Upper lobe of left lung (tissue), 6 donors: ENCODE results near the gene MACC1. TPM values are rescaled to one million over a fixed set of nuclear protein-coding genes. Genes with fewer than 3 reads are reported as not detected.

Experiments
- ATAC-seq, 2 donors: fragments of 200-7000 bp; cut with Tn5 transposase; one replicate each; pipeline ENCODE4 v1.9.1; 2022; ENCODE audit warnings: mild to moderate bottlenecking in 2 of 2, moderate library complexity in 2 of 2; ENCODE audit not compliant: low FRiP score in 2 of 2
- DNase-seq, 2 donors: peaks; one replicate each; pipeline ENCODE4 v3.0.0-alpha.2; 2019 to 2020
- H3K27ac ChIP-seq, 4 donors: fragments of 200-600 bp; sonication (generic); one replicate each; pipeline ENCODE4 v1.5.1; 2016 to 2019
- H3K27me3 ChIP-seq, 4 donors: fragments of 200-600 bp; sonication (generic); one replicate each; pipeline ENCODE4 v1.5.1; 2017 to 2019
- H3K36me3 ChIP-seq, 4 donors: fragments of 200-600 bp; sonication (generic); one replicate each; pipeline ENCODE4 v1.5.1; 2016 to 2019
- H3K4me1 ChIP-seq, 4 donors: fragments of 200-600 bp; sonication (generic); one replicate each; pipeline ENCODE4 v1.5.1; 2018 to 2019
- H3K4me3 ChIP-seq, 4 donors: fragments of 200-600 bp; sonication (generic); one replicate each; pipeline ENCODE4 v1.5.1; 2017 to 2019; ENCODE audit warnings: mild to moderate bottlenecking in 2 of 4, moderate library complexity in 1 of 4
- H3K9me3 ChIP-seq, 4 donors: fragments of 200-600 bp; sonication (generic); one replicate each; pipeline ENCODE4 v1.5.1; 2018 to 2019
- EP300 ChIP-seq, 4 donors: sonication (generic); formaldehyde crosslinking; IDR thresholded peaks; one replicate each; pipeline ENCODE4 v1.5.1; 2017; ENCODE audit warnings: antibody characterized with exemption in 4 of 4, control low read depth in 2 of 4
- POLR2A ChIP-seq, 4 donors: fragments of 450-650 bp; IDR thresholded peaks; one replicate each; pipeline ENCODE4 v1.5.1; 2016 to 2017; ENCODE audit warnings: antibody characterized with exemption in 4 of 4, mild to moderate bottlenecking in 2 of 4
- POLR2AphosphoS5 ChIP-seq, 2 donors: sonication (generic); formaldehyde crosslinking; IDR thresholded peaks; one replicate each; pipeline ENCODE4 v1.5.1; 2017; ENCODE audit warnings: antibody characterized with exemption in 2 of 2
- WGBS, 2 donors: methylation state at CpG; one replicate each; pipeline ENCODE4 v1.1.5; 2017 to 2018; 5-methylcytosine and 5-hydroxymethylcytosine counted together
- total RNA-seq, 6 donors: library from RNA; depleted of rRNA in 4 of 6; stranded (reverse); fragments of >200 nt in 4 of 6; gene quantifications; one replicate each; pipeline versions ENCODE4 v1.1.0 to v1.2.1, GENCODE V29; 2016 to 2021
- TF ChIP-seq, protein P1 (sequence below), 6 experiments: fragments of 450-650 bp in 4 of 6; fragments of 200-600 bp in 2 of 6; sonication (generic) in 2 of 6; IDR thresholded peaks; one replicate each; pipeline ENCODE4 v1.5.1; 2016 to 2019; ENCODE audit warnings: antibody characterized with exemption in 6 of 6
- donor health status: DM: no; HTN: no; CAD: no; lungs with moderate emphysema.
- donor health status: DM: no; HTN: yes; CAD: no; lungs with severe emphysema.

MACC1 gene
- total RNA-seq, 6 donors from 2014 or later = 10.5 to 86.5 (median 24.3) TPM

DNA sequence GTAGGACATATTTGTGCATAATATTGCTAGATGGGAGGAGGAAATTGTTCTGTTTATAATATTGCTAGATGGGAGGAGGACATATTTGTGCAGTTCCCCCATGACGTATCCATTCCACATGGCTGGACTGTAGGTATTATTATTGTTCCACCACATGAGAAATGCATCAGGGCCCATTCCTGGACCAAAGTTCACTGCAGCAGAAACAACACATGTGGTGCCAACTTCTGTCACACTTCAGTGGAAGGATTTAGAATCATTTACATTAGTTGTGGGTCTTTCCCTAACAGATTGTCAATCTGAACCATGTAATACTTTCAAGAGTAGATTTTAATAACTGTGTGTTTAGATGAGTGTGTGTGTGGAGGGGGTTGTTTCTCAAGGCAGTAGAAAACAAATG lies 32.7 kb upstream of the MACC1 start:
- ATAC-seq = no peak
- 61 to 73% methylated on average over 1 of the region's 1 CpG for WGBS, 2 donors
- no peak for DNase-seq

DNA sequence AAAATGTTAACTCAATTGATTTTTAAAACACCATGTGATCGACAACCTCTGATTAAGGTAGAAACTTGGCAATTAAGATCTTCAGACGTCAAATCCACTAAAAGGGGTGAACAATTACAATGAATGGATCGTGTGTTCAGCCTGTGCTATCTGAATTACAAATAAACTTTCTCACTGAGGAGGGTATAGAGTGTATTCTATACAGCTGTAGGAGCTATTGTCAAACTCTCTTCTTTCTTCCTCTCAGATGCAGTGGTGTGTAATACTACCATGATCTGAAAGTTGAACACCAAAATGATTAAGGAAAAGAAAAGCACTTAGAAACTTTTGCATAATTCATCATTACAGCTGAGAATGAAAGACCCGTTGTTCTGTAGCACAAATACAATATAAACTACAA lies 32.2 kb upstream of the MACC1 start:
- DNase-seq = no peak
- Histone ChIP-seq H3K9me3 (no peaks in the 10 kb centered on the region), H3K27me3 (no peaks in the 10 kb centered on the region), H3K27ac (no peak overlapping the region), H3K4me3 (no peak overlapping the region), H3K36me3 (no peaks in the 10 kb centered on the region), H3K4me1 (no peaks in the 10 kb centered on the region)
- ATAC-seq = no peak
- WGBS, 2 donors = 76 to 79% methylated on average over 4 of the region's 4 CpGs
- TF ChIP-seq EP300 (IDR thresholded peaks at IDR 0.05) (no peak), POLR2A (IDR thresholded peaks at IDR 0.05) (no peak), POLR2AphosphoS5 (IDR thresholded peaks at IDR 0.05) (no peak)
- TF ChIP-seq, protein P1, sequence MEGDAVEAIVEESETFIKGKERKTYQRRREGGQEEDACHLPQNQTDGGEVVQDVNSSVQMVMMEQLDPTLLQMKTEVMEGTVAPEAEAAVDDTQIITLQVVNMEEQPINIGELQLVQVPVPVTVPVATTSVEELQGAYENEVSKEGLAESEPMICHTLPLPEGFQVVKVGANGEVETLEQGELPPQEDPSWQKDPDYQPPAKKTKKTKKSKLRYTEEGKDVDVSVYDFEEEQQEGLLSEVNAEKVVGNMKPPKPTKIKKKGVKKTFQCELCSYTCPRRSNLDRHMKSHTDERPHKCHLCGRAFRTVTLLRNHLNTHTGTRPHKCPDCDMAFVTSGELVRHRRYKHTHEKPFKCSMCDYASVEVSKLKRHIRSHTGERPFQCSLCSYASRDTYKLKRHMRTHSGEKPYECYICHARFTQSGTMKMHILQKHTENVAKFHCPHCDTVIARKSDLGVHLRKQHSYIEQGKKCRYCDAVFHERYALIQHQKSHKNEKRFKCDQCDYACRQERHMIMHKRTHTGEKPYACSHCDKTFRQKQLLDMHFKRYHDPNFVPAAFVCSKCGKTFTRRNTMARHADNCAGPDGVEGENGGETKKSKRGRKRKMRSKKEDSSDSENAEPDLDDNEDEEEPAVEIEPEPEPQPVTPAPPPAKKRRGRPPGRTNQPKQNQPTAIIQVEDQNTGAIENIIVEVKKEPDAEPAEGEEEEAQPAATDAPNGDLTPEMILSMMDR (IDR thresholded peaks at IDR 0.05) = no peak

More for the DNA sequence above, 32.7 kb upstream of the MACC1 start:
- Histone ChIP-seq H3K36me3 (no peaks in the 10 kb centered on the region), H3K4me3 (no peak overlapping the region), H3K27me3 (no peaks in the 10 kb centered on the region), H3K27ac (no peak overlapping the region), H3K9me3 (no peaks in the 10 kb centered on the region), H3K4me1 (no peaks in the 10 kb centered on the region)
- TF ChIP-seq, protein P1 (IDR thresholded peaks at IDR 0.05) = no peak
- no peak for TF ChIP-seq POLR2AphosphoS5 (IDR thresholded peaks at IDR 0.05)
- TF ChIP-seq POLR2A (IDR thresholded peaks at IDR 0.05) = no peak
- no peak for TF ChIP-seq EP300 (IDR thresholded peaks at IDR 0.05)

DNA sequence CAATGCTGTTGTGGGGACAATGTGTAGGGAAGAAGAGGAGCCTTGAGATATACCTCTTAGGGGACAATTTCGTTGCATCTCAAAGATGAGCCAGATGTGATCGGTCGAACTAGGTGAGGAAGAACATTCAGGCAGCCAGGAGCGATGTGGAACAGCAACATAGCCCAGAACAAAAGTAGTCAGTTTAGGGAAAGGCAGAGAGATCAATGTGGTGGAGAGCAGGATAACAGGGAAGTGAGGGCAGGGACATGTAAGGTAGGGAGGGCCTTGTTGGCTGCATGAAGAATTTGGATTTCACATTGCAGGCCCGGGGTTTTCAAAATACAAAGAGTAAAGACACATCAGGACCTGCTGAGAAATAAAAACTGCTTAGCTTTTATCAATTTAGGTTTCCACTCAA lies 29.1 kb upstream of the MACC1 start:
- H3K4me3 ChIP-seq = no peak overlapping the region
- ATAC-seq (no peak), DNase-seq (no peak)
- TF ChIP-seq, protein P1 (IDR thresholded peaks at IDR 0.05) = no peak
- TF ChIP-seq POLR2A (IDR thresholded peaks at IDR 0.05) (no peak), EP300 (IDR thresholded peaks at IDR 0.05) (no peak), POLR2AphosphoS5 (IDR thresholded peaks at IDR 0.05) (no peak)
- H3K4me1 ChIP-seq = no peaks in the 10 kb centered on the region
- H3K9me3 ChIP-seq = no peaks in the 10 kb centered on the region
- no peaks in the 10 kb centered on the region for H3K36me3 ChIP-seq
- H3K27me3 ChIP-seq = no peaks in the 10 kb centered on the region
- no peak overlapping the region for H3K27ac ChIP-seq
- WGBS, 2 donors = 87 to 90% methylated on average over 5 of the region's 5 CpGs

DNA sequence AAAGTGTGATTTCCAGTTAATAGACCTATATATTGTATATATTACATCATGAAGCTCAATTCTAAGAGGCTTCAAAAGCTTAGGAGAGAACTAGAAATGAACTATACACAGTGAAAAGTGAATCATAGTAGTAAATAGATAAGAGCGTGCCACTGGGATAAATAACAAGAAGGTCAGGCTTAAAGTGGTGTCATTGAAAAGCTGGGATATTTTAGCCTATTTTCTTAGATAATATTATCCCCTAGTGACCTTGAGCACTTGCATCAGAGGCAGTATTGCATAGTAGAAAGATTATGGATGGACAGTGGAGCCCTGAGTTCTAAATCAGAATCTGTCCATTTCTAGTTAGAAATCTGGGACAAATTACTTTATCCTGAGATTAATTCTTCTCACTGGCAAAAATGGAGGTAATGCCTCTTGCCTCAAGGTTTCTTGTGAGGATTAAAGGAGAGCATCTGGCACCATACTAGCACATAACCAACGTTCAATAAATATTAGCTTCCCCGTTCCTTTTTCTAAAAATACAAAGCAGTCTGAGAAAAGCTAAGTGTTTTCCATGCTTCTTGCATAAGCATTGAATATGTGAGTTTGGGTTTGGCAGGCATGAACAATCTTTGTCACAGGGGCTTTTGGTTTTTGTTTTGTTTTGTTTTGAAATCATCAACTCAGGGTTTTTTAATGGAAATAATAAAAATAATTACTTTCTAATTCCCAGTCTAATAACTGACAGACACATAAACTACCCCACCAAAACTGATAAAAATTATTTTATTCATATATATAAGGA lies 27.3 kb upstream of the MACC1 start:
- Histone ChIP-seq H3K27me3 (no peaks in the 10 kb centered on the region), H3K27ac (no peak overlapping the region), H3K4me3 (no peak overlapping the region), H3K36me3 (no peaks in the 10 kb centered on the region), H3K4me1 (no peaks in the 10 kb centered on the region), H3K9me3 (no peaks in the 10 kb centered on the region)
- DNase-seq = no peak
- peak in 1 of 2 donors; percentile 53 for ATAC-seq
- TF ChIP-seq POLR2A (IDR thresholded peaks at IDR 0.05) (no peak), EP300 (IDR thresholded peaks at IDR 0.05) (no peak), POLR2AphosphoS5 (IDR thresholded peaks at IDR 0.05) (no peak)
- TF ChIP-seq, protein P1 (IDR thresholded peaks at IDR 0.05) = no peak
- WGBS, 2 donors = 62 to 65% methylated on average over 3 of the region's 3 CpGs

DNA sequence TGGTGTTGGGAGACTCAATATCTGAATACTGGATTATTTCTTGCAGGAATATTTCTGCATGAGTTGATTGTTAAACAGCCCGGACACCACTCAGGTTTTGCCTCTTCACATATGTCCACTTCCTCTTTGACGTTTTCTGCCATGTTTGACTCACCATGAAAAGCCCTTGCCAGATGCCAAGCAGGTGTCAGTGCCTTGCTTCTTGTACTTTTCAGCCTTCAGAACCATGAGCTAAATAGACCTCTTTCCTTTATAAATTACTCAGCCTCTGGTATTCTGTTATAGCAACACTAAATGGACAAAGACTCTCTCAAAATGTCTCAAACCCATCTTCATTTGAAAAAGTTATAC lies 24.7 kb upstream of the MACC1 start:
- no peaks in the 10 kb centered on the region for H3K27me3 ChIP-seq
- no peaks in the 10 kb centered on the region for H3K4me1 ChIP-seq
- H3K4me3 ChIP-seq = no peak overlapping the region
- no peak overlapping the region for H3K27ac ChIP-seq
- WGBS, 2 donors = 69 to 76% methylated on average over 2 of the region's 2 CpGs
- no peak for DNase-seq
- ATAC-seq = no peak
- TF ChIP-seq POLR2A (IDR thresholded peaks at IDR 0.05) (no peak), POLR2AphosphoS5 (IDR thresholded peaks at IDR 0.05) (no peak), EP300 (IDR thresholded peaks at IDR 0.05) (no peak)
- TF ChIP-seq, protein P1 (IDR thresholded peaks at IDR 0.05) = no peak
- H3K9me3 ChIP-seq = no peaks in the 10 kb centered on the region
- no peaks in the 10 kb centered on the region for H3K36me3 ChIP-seq
